Cardiac muscle cell (in vitro differentiated cells and primary cell): ENCODE measurements around the gene DBNDD1. TPM values are rescaled to one million over a fixed set of nuclear protein-coding genes. Genes with fewer than 3 reads are reported as not detected.
A peak's percentile ranks its signal among the peaks of the same experiment; 100 is the strongest.

ENCODE experiments used
- DNase-seq, 2 donors: peaks; one replicate each; pipeline versions ENCODE4 v3.0.0 to v3.0.0-alpha.2; 2010 to 2017; ENCODE audit warnings: low read depth in 1 of 2, low spot score in 1 of 2
- H3K27ac ChIP-seq: fragments of 200-600 bp; sonication (generic); 2 replicates; pipeline ENCODE4 v1.5.1; 2016
- H3K27me3 ChIP-seq: fragments of 200-600 bp; sonication (generic); 2 replicates; pipeline ENCODE4 v1.6.0; 2016; ENCODE audit warnings: control low read depth
- H3K36me3 ChIP-seq: fragments of 200-600 bp; sonication (generic); 2 replicates; pipeline ENCODE4 v1.5.1; 2016; ENCODE audit warnings: control low read depth
- H3K4me1 ChIP-seq: fragments of 200-600 bp; sonication (generic); 2 replicates; pipeline ENCODE4 v1.8.1; 2017; ENCODE audit warnings: low read depth, mild to moderate bottlenecking, mixed run types
- H3K4me3 ChIP-seq: fragments of 200-600 bp; sonication (generic); 2 replicates; pipeline ENCODE4 v1.5.1; 2016; ENCODE audit warnings: mild to moderate bottlenecking
- H3K9me3 ChIP-seq: fragments of 200-600 bp; sonication (generic); 2 replicates; pipeline ENCODE4 v1.5.1; 2017; ENCODE audit warnings: low read depth, mild to moderate bottlenecking, control low read depth
- CTCF ChIP-seq: IDR thresholded peaks from 2 replicates; pipeline ENCODE4 v1.5.1; 2012; ENCODE audit warnings: low read depth, mild to moderate bottlenecking, low read length
- polyA plus RNA-seq: library from polyadenylated mRNA; unstranded; fragments of >200 nt; fragmentation: Nextera tagmentation; extraction: Ambion mirVana; gene quantifications from 2 replicates; pipeline ENCODE4 v1.2.1, GENCODE V29; 2016
- total RNA-seq: library from RNA; depleted of rRNA; stranded (reverse); fragments of >200 nt; gene quantifications from 2 replicates; pipeline ENCODE4 v1.2.3, GENCODE V29; 2016

DBNDD1 gene
- total and polyA plus RNA-seq, 2 experiments from 2014 or later, result 5.1 to 5.9 TPM

DNA sequence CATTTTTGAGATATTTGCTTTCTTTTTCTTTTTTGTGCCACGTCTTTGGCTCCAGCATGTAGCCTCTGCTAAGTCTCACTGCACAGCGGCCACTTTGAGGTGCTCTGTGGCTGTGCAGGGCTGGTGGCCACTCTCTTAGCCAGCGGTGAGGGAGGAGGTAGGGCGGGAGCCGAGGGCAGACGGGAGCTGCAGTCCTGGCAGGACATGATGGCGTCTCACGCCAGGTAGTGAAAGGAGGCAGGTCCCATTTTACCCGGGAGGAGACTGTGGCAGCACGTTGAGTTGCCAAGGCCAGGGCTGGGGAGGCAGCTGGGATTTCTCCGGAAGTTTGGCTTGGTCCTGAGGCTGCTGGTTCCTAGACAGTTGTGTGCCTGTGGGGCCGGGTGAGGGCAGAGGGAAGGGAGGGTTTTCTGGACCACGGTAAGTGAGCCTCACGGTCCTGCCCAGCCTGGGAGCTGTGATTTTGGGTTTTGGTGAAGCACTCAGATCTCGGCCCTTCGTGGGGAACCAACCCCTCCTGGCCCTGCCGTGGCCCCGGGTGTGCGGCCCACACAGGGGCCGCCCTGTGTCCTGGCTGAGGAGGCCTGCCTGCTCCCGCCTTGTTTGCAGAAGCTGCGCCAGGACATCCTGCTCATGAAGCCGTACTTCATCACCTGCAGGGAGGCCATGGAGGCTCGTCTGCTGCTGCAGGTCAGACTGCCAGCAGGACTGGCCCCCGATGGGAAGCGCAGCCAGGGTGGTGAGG lies 56.3 kb downstream of the DBNDD1 start:
- no peak for TF ChIP-seq CTCF
- no peak for DNase-seq
- H3K4me1 ChIP-seq, result no peaks in the 10 kb centered on the region
- no peaks in the 10 kb centered on the region for H3K27me3 ChIP-seq
- no peaks in the 10 kb centered on the region for H3K9me3 ChIP-seq
- no peak overlapping the region for H3K4me3 ChIP-seq
- peaks cover 10% of the 10 kb centered on the region for H3K36me3 ChIP-seq
- H3K27ac ChIP-seq, result no peak overlapping the region

DNA sequence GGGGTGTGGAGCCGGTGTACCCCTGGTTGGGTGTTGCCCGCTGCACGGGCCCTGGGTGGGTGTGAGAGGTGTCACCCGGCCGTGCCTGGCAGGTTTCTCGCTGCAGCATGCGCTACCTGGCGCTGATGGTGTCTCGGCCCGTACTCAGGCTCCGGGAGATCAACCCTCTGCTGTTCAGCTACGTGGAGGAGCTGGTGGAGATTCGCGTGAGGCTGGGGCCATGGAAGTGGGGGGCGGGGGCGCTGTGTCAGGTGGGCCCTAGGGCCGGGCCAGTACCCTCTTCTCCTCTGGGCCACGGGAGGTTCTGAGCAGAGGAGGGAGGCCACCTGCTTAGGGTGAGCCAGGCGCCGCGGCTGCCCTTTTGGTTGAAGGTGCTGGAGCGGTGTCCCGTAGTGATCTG lies 57.3 kb downstream of the DBNDD1 start:
- Histone ChIP-seq H3K27me3 (no peaks in the 10 kb centered on the region), H3K4me3 (no peak overlapping the region), H3K9me3 (no peaks in the 10 kb centered on the region), H3K27ac (no peak overlapping the region), H3K4me1 (no peaks in the 10 kb centered on the region), H3K36me3 (peaks cover 16% of the 10 kb centered on the region)
- TF ChIP-seq CTCF, result no peak
- no peak for DNase-seq

- Histone ChIP-seq H3K27me3 (no peaks in the 10 kb centered on the region), H3K36me3 (peaks cover 16% of the 10 kb centered on the region), H3K4me1 (no peaks in the 10 kb centered on the region), H3K9me3 (no peaks in the 10 kb centered on the region), H3K4me3 (no peak overlapping the region), H3K27ac (no peak overlapping the region)
- no peak for DNase-seq
- TF ChIP-seq CTCF, result no peak
These were observed 58.3 kb downstream of the DBNDD1 start for GRCh38 chr16:89960966-89961365.

DNA sequence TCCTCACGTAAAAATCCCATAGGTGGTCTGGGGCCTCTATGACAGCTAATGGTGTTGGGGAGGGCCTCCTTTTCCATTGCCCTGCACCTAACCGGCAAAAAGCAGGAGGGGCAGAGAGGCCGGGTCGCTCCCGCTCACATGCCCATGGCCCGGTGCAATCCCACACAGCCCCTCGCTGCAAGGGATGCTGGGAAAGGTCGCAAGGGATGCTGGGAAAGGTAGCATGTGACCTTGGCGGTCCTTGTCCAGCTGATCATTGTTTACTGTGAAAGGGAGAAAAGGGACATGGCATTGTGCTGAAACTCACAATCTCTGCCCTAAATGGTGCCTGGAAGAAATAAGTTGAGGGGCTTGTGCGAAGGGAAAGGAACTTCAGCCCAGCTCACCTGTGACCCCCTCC lies 60.7 kb downstream of the DBNDD1 start:
- no peak for TF ChIP-seq CTCF
- H3K27ac ChIP-seq, result no peak overlapping the region

GRCh38 chr16:89958068-89958467 lies 61.2 kb downstream of the DBNDD1 start:
- no peak for TF ChIP-seq CTCF
- peak; percentile 18 to 42 for DNase-seq
- H3K4me3 ChIP-seq, result no peak overlapping the region
- peaks cover 13% of the 10 kb centered on the region for H3K36me3 ChIP-seq
- H3K9me3 ChIP-seq, result no peaks in the 10 kb centered on the region
- no peaks in the 10 kb centered on the region for H3K4me1 ChIP-seq
- no peak overlapping the region for H3K27ac ChIP-seq
- no peaks in the 10 kb centered on the region for H3K27me3 ChIP-seq

More for the DNA sequence above, 60.7 kb downstream of the DBNDD1 start:
- Histone ChIP-seq H3K4me1 (no peaks in the 10 kb centered on the region), H3K36me3 (peaks cover 13% of the 10 kb centered on the region), H3K9me3 (no peaks in the 10 kb centered on the region), H3K27me3 (no peaks in the 10 kb centered on the region), H3K4me3 (no peak overlapping the region)
- DNase-seq, result no peak
